Retinal pigment epithelial cell (primary cell): ENCODE data around the gene ZNF423.

Experiments
- DNase-seq: peaks from one replicate; pipeline ENCODE4 v3.0.0-alpha.2; 2010; ENCODE audit warnings: low read depth
- H3K4me3 ChIP-seq: 2 replicates; pipeline ENCODE4 v1.5.1; 2011; ENCODE audit warnings: mild to moderate bottlenecking, low read length, control low read depth, moderate library complexity
- TF ChIP-seq, protein P1 (sequence below): conservative IDR thresholded peaks from 2 replicates; pipeline ENCODE4 v1.5.1; 2011; ENCODE audit warnings: low read depth, low read length, control low read depth, inconsistent platforms

The ZNF423 gene

GRCh38 chr16:49854188-49854795 lies 1.6 kb downstream of the ZNF423 start:
- H3K4me3 ChIP-seq, result peak overlapping the region; percentile 34
- TF ChIP-seq, protein P1, sequence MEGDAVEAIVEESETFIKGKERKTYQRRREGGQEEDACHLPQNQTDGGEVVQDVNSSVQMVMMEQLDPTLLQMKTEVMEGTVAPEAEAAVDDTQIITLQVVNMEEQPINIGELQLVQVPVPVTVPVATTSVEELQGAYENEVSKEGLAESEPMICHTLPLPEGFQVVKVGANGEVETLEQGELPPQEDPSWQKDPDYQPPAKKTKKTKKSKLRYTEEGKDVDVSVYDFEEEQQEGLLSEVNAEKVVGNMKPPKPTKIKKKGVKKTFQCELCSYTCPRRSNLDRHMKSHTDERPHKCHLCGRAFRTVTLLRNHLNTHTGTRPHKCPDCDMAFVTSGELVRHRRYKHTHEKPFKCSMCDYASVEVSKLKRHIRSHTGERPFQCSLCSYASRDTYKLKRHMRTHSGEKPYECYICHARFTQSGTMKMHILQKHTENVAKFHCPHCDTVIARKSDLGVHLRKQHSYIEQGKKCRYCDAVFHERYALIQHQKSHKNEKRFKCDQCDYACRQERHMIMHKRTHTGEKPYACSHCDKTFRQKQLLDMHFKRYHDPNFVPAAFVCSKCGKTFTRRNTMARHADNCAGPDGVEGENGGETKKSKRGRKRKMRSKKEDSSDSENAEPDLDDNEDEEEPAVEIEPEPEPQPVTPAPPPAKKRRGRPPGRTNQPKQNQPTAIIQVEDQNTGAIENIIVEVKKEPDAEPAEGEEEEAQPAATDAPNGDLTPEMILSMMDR, result no peak
- DNase-seq, result no peak

DNA sequence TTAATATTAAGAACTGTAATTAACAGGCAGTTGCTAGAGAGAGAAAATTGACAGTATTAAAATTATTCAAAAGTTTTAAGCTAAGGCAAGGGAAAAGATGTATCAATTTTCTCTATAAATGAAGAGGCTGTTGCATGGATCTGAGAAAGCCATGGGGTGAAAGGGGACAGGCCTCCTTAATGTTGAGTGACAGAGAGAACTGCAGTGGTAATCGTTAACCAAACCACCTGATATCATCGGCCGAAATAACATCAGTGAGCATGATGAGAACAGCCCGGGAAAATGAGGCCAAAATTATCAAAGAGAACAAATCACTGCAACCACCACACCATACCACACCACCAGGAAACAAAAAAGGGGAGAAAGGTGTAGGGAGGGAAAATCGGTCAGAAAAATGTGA lies 3.6 kb downstream of the ZNF423 start:
- TF ChIP-seq, protein P1, result no peak
- no peak for DNase-seq
- H3K4me3 ChIP-seq, result no peak overlapping the region

- TF ChIP-seq, protein P1, result no peak
- no peak for DNase-seq
- no peak overlapping the region for H3K4me3 ChIP-seq
Observed at GRCh38 chr16:49851468-49851787, 4.5 kb downstream of the ZNF423 start.

- TF ChIP-seq, protein P1, result no peak
- no peak overlapping the region for H3K4me3 ChIP-seq
- DNase-seq, result no peak
Observed at GRCh38 chr16:49850558-49851467, 5.1 kb downstream of the ZNF423 start.

GRCh38 chr16:49849754-49850108 lies 6.2 kb downstream of the ZNF423 start:
- no peak overlapping the region for H3K4me3 ChIP-seq
- no peak for DNase-seq

DNA sequence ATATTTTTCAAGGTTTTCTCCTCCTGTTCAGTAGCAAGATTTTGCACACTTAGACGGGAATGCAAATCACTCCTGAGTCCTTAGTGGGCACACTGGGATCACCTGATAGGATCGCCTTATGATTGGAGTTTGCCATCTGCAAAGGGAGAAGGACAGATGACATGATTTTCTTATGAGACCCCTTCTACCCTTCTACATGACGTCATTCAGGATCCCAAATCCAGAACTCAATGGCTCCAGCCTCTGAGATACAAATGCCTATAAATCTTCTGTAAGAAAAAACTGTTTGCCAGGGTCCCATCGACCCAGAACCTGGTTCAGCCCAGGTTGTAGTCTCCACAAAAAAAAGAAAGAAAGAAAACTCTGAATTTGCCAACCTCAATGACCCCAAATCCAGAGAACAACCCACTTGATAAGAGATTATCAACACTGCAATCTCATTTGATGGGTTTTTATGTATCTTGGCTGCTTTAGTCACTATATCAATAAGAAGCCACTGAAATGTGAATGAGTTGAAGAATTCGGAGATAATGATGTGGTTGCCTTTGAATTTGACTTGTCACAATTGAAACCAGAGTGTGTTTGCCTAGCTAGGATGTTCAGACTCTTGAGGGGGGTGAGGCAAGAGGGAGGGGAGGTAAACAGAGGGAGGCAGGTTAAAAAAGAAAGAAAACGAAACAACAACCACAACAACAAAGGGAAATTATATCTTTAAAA lies 6.7 kb downstream of the ZNF423 start:
- TF ChIP-seq, protein P1, result no peak
- DNase-seq, result no peak

More at GRCh38 chr16:49849754-49850108, 6.2 kb downstream of the ZNF423 start:
- TF ChIP-seq, protein P1, result no peak

More for the DNA sequence above, 6.7 kb downstream of the ZNF423 start:
- H3K4me3 ChIP-seq, result no peak overlapping the region
